HepG2 (cell line): ENCODE data around the gene BSG. TPM values are rescaled to one million over a fixed set of nuclear protein-coding genes. Genes with fewer than 3 reads are reported as not detected.

ENCODE experiments used
- ASH2L ChIP-seq: fragments of 300-600, 200-600 bp; sonication (generic); IDR thresholded peaks from 2 replicates; pipeline ENCODE4 v1.7.0; 2017; ENCODE audit warnings: low read depth, mild to moderate bottlenecking, moderate library complexity, mixed read lengths, low read length; ENCODE audit not compliant: insufficient read length
- BCL6 ChIP-seq: IDR thresholded peaks from 2 replicates; pipeline ENCODE4 v1.6.1; 2016; ENCODE audit warnings: missing genetic modification reagents, missing compliant biosample characterization
- CEBPG ChIP-seq: IDR thresholded peaks from 2 replicates; pipeline ENCODE4 v1.6.1; 2016
- GTF3A ChIP-seq: sonication (generic); formaldehyde crosslinking; conservative IDR thresholded peaks from 2 replicates; pipeline ENCODE4 v1.4.0; 2020; ENCODE audit warnings: mild to moderate bottlenecking, missing genetic modification reagents
- HOXA3 ChIP-seq: sonication (generic); formaldehyde crosslinking; IDR thresholded peaks from 2 replicates; pipeline ENCODE4 v1.5.0; 2020; ENCODE audit warnings: missing genetic modification reagents
- ISL2 ChIP-seq: sonication (generic); formaldehyde crosslinking; IDR thresholded peaks from 2 replicates; pipeline ENCODE4 v1.5.0; 2020; ENCODE audit warnings: missing genetic modification reagents
- KLF9 ChIP-seq: IDR thresholded peaks from 2 replicates; pipeline ENCODE4 v1.6.1; 2016; ENCODE audit warnings: low read depth
- NFYC ChIP-seq: IDR thresholded peaks from 2 replicates; pipeline ENCODE4 v1.6.1; 2016; ENCODE audit warnings: missing genetic modification reagents, missing compliant biosample characterization
- RNF2 ChIP-seq: fragments of 450-650 bp; conservative IDR thresholded peaks from 2 replicates; pipeline ENCODE4 v1.6.1; 2016; ENCODE audit warnings: low read depth
- ZNF251 ChIP-seq: sonication (generic); formaldehyde crosslinking; IDR thresholded peaks from 2 replicates; pipeline ENCODE4 v1.9.0; 2021; ENCODE audit warnings: mild to moderate bottlenecking, missing genetic modification reagents
- ZNF558 ChIP-seq: sonication (generic); formaldehyde crosslinking; IDR thresholded peaks from 2 replicates; pipeline ENCODE4 v1.9.0; 2022; ENCODE audit warnings: mild to moderate bottlenecking, missing genetic modification reagents, borderline replicate concordance
- ZNF570 ChIP-seq: sonication (generic); formaldehyde crosslinking; IDR thresholded peaks from 2 replicates; pipeline ENCODE4 v1.4.0; 2020; ENCODE audit warnings: mild to moderate bottlenecking, missing genetic modification reagents, borderline replicate concordance
- ZNF704 ChIP-seq: sonication (generic); formaldehyde crosslinking; IDR thresholded peaks from 2 replicates; pipeline ENCODE4 v1.8.1; 2023; ENCODE audit warnings: mild to moderate bottlenecking, inconsistent platforms, moderate library complexity, missing genetic modification reagents, borderline replicate concordance
- ZNF768 ChIP-seq: sonication (generic); formaldehyde crosslinking; IDR thresholded peaks from 2 replicates; pipeline ENCODE4 v1.4.0; 2020; ENCODE audit warnings: missing genetic modification reagents
- ZNF773 ChIP-seq: sonication (generic); formaldehyde crosslinking; IDR thresholded peaks from 2 replicates; pipeline ENCODE4 v1.4.0; 2020; ENCODE audit warnings: missing genetic modification reagents, borderline replicate concordance
- polyA plus RNA-seq, 8 experiments: library from polyadenylated mRNA; depleted of rRNA in 3 of 8; stranded (reverse) in 7 of 8; unstranded in 1 of 8; fragments of >200 nt; fragmentation: Illumina TruSeq in 4 of 8; extraction: Trizol in 4 of 8; gene quantifications; 2 replicates each; pipeline versions ENCODE4 v1.2.1 to v1.2.3, GENCODE V29; 2011 to 2016; ENCODE audit warnings: low read depth in 4 of 8, missing spikeins in 1 of 8, mixed read lengths in 1 of 8; ENCODE audit not compliant: insufficient read depth in 1 of 8
- total RNA-seq, 5 experiments: library from RNA; depleted of rRNA; stranded (reverse); fragments of >200 nt; fragmentation: Illumina TruSeq; extraction: Trizol; gene quantifications; 2 replicates each; pipeline ENCODE4 v1.2.3, GENCODE V29; 2016; ENCODE audit warnings: low read depth in 1 of 5
- TF ChIP-seq, protein P1 (sequence below): IDR thresholded peaks from 2 replicates; pipeline ENCODE4 v1.6.1; 2016; ENCODE audit warnings: mild to moderate bottlenecking
- TF ChIP-seq, protein P2 (sequence below): sonication (generic); formaldehyde crosslinking; IDR thresholded peaks from 2 replicates; pipeline ENCODE4 v1.4.0; 2020; ENCODE audit warnings: mild to moderate bottlenecking, missing genetic modification reagents
- TF ChIP-seq, protein P3 (sequence below): sonication (generic); formaldehyde crosslinking; IDR thresholded peaks from 2 replicates; pipeline ENCODE4 v1.5.1; 2020; ENCODE audit warnings: mild to moderate bottlenecking, missing genetic modification reagents
- TF ChIP-seq, protein P4 (sequence below): sonication (generic); formaldehyde crosslinking; IDR thresholded peaks from 2 replicates; pipeline ENCODE4 v1.9.0; 2021; ENCODE audit warnings: missing genetic modification reagents, mild to moderate bottlenecking, borderline replicate concordance

The BSG gene
- total and polyA plus RNA-seq, 2 of the 13 experiments (the other 11 are each of a cell fraction or from before 2014, with no cell fraction given), result 309 to 754 TPM

DNA sequence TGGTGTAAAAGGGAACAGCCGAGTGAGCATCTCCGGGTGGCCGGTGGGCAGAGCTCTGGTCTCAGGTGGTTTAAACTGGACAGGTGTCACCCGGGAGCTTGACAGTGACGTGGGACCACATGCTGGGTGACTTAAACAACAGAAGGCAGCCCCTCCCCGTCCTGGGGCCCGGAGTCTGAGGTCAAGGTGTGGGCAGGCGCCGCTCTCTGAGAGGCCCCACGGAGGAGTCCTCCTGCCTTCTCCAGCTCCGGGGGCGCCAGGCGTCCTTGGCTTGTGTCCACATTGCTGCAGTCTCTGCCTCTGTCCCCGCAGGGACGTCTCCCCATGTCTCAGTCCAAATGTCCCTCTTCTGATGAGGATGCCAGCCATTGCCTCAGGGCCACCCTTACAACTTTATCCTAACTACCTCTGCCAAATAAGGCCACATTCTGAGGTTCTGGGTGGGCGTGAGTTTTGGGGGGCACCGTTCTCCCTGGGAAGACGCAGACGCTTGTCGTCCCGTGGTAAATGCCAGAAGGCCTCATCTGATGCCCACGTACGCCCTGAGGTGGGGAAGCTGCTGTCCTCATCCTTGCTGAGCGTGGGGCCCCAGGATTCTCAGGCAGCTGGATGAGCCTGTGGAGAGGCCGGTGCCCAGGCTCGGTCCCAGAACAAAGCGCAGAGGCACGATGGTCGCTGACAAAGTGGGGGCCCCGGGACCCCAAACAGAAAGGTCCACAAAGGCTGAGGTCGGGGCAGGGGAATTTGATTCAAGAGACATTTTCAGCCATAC lies 15.6 kb upstream of the BSG start (continued):
- TF ChIP-seq ZNF704 (CRISPR knock-in tag), result no peak
- no peak for TF ChIP-seq CEBPG
- TF ChIP-seq, protein P1, sequence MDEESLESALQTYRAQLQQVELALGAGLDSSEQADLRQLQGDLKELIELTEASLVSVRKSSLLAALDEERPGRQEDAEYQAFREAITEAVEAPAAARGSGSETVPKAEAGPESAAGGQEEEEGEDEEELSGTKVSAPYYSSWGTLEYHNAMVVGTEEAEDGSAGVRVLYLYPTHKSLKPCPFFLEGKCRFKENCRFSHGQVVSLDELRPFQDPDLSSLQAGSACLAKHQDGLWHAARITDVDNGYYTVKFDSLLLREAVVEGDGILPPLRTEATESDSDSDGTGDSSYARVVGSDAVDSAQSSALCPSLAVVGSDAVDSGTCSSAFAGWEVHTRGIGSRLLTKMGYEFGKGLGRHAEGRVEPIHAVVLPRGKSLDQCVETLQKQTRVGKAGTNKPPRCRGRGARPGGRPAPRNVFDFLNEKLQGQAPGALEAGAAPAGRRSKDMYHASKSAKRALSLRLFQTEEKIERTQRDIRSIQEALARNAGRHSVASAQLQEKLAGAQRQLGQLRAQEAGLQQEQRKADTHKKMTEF (CRISPR knock-in tag), result no peak
- TF ChIP-seq, protein P2, sequence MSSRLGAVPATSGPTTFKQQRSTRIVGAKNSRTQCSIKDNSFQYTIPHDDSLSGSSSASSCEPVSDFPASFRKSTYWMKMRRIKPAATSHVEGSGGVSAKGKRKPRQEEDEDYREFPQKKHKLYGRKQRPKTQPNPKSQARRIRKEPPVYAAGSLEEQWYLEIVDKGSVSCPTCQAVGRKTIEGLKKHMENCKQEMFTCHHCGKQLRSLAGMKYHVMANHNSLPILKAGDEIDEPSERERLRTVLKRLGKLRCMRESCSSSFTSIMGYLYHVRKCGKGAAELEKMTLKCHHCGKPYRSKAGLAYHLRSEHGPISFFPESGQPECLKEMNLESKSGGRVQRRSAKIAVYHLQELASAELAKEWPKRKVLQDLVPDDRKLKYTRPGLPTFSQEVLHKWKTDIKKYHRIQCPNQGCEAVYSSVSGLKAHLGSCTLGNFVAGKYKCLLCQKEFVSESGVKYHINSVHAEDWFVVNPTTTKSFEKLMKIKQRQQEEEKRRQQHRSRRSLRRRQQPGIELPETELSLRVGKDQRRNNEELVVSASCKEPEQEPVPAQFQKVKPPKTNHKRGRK, result no peak
- TF ChIP-seq ZNF558 (CRISPR knock-in tag), result no peak
- TF ChIP-seq ISL2 (CRISPR knock-in tag), result 0 out of 2 replicates have a peak, but pooled peaks have one; percentile 19
- no peak for TF ChIP-seq NFYC (CRISPR knock-in tag)
- no peak for TF ChIP-seq ZNF251
- no peak for TF ChIP-seq ZNF768 (CRISPR knock-in tag)
- TF ChIP-seq ASH2L, result no peak
- TF ChIP-seq KLF9 (CRISPR knock-in tag), result no peak
- no peak for TF ChIP-seq ZNF570
- no peak for TF ChIP-seq GTF3A
- TF ChIP-seq ZNF773 (CRISPR knock-in tag), result no peak
- TF ChIP-seq, protein P3, sequence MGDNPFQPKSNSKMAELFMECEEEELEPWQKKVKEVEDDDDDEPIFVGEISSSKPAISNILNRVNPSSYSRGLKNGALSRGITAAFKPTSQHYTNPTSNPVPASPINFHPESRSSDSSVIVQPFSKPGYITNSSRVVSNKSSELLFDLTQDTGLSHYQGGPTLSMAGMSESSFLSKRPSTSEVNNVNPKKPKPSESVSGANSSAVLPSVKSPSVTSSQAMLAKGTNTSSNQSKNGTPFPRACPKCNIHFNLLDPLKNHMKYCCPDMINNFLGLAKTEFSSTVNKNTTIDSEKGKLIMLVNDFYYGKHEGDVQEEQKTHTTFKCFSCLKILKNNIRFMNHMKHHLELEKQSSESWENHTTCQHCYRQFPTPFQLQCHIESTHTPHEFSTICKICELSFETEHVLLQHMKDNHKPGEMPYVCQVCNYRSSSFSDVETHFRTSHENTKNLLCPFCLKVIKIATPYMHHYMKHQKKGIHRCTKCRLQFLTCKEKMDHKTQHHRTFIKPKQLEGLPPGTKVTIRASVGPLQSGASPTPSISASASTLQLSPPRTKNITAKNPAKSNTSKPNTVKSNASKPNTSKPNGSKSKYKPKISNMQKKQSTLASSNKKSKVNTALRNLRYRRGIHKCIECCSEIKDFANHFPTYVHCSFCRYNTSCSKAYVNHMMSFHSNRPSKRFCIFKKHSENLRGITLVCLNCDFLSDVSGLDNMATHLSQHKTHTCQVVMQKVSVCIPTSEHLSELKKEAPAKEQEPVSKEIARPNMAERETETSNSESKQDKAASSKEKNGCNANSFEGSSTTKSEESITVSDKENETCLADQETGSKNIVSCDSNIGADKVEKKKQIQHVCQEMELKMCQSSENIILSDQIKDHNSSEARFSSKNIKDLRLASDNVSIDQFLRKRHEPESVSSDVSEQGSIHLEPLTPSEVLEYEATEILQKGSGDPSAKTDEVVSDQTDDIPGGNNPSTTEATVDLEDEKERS (CRISPR knock-in tag), result peak; percentile 50; the same call in 1 of the 2 replicates
- TF ChIP-seq BCL6 (CRISPR knock-in tag), result no peak
- no peak for TF ChIP-seq RNF2
- no peak; the same call in 1 of the 2 replicates for TF ChIP-seq HOXA3 (CRISPR knock-in tag)
- TF ChIP-seq, protein P4, sequence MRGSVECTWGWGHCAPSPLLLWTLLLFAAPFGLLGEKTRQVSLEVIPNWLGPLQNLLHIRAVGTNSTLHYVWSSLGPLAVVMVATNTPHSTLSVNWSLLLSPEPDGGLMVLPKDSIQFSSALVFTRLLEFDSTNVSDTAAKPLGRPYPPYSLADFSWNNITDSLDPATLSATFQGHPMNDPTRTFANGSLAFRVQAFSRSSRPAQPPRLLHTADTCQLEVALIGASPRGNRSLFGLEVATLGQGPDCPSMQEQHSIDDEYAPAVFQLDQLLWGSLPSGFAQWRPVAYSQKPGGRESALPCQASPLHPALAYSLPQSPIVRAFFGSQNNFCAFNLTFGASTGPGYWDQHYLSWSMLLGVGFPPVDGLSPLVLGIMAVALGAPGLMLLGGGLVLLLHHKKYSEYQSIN (CRISPR knock-in tag), result no peak
